Keratinocyte (primary cell): Measurements from ENCODE around the gene MYLIP. TPM values are rescaled to one million over a fixed set of nuclear protein-coding genes. Genes with fewer than 3 reads are reported as not detected.

Source experiments
- DNase-seq: peaks from one replicate; pipeline ENCODE4 v3.0.0-alpha.2; 2011; ENCODE audit warnings: low read depth, missing footprints, low spot score
- FAIRE-seq: peaks from 2 replicates; lab custom pipeline; 2011; peaks lifted over from hg19 to GRCh38; lab: Jason Lieb, UNC
- H2AFZ ChIP-seq: 2 replicates; pipeline ENCODE4 v1.6.0; 2012; ENCODE audit warnings: low read length, control low read depth, inconsistent platforms; ENCODE audit not compliant: control insufficient read depth
- H3K27ac ChIP-seq: 2 replicates; pipeline ENCODE4 v1.5.1; 2011; ENCODE audit warnings: low read length; ENCODE audit not compliant: control insufficient read depth, insufficient read depth
- H3K27me3 ChIP-seq: 3 replicates; pipeline ENCODE4 v1.6.0; 2011; ENCODE audit warnings: low read length; ENCODE audit not compliant: control insufficient read depth, insufficient read depth; ENCODE audit errors: extremely low read depth
- H3K36me3 ChIP-seq, 2 experiments: 2 replicates in 1 of 2; 3 replicates in 1 of 2; pipeline ENCODE4 v1.5.1; 2011; ENCODE audit warnings: low read length in 2 of 2, mild to moderate bottlenecking in 1 of 2; ENCODE audit not compliant: control insufficient read depth in 2 of 2, insufficient read depth in 2 of 2; ENCODE audit errors: extremely low read depth in 1 of 2
- H3K4me1 ChIP-seq: 3 replicates; pipeline ENCODE4 v1.5.1; 2011; ENCODE audit warnings: low read length; ENCODE audit not compliant: control insufficient read depth, insufficient read depth; ENCODE audit errors: extremely low read depth
- H3K4me2 ChIP-seq: 3 replicates; pipeline ENCODE4 v1.6.0; 2011; ENCODE audit warnings: low read depth, low read length; ENCODE audit not compliant: control insufficient read depth, insufficient read depth; ENCODE audit errors: extremely low read depth
- H3K4me3 ChIP-seq, 3 experiments: fragments of 200-600 bp in 1 of 3; sonication (generic) in 1 of 3; 2 replicates in 2 of 3; 3 replicates in 1 of 3; pipeline ENCODE4 v1.5.1; 2011 to 2016; ENCODE audit warnings: low read length in 3 of 3, mild to moderate bottlenecking in 3 of 3, control low read depth in 2 of 3, inconsistent platforms in 1 of 3, low read depth in 1 of 3, mixed read lengths in 1 of 3, mixed run types in 1 of 3, moderate library complexity in 1 of 3; ENCODE audit not compliant: control insufficient read depth in 2 of 3, insufficient read depth in 2 of 3; ENCODE audit errors: extremely low read depth in 1 of 3
- H3K79me2 ChIP-seq: 2 replicates; pipeline ENCODE4 v1.6.0; 2012; ENCODE audit warnings: low read length; ENCODE audit not compliant: control insufficient read depth, insufficient read depth
- H3K9ac ChIP-seq: 3 replicates; pipeline ENCODE4 v1.6.0; 2011; ENCODE audit warnings: low read length; ENCODE audit not compliant: control insufficient read depth, insufficient read depth; ENCODE audit errors: extremely low read depth
- H3K9me1 ChIP-seq: 3 replicates; pipeline ENCODE4 v1.6.0; 2011; ENCODE audit warnings: low read length; ENCODE audit not compliant: control insufficient read depth, insufficient read depth; ENCODE audit errors: extremely low read depth
- H3K9me3 ChIP-seq: 2 replicates; pipeline ENCODE4 v1.5.1; 2012; ENCODE audit warnings: low read depth, low read length; ENCODE audit not compliant: control insufficient read depth
- H4K20me1 ChIP-seq: 3 replicates; pipeline ENCODE4 v1.6.0; 2011; ENCODE audit warnings: low read length; ENCODE audit not compliant: control insufficient read depth, insufficient read depth; ENCODE audit errors: extremely low read depth
- EZH2 ChIP-seq: IDR thresholded peaks from one replicate; pipeline ENCODE4 v1.6.1; 2012; ENCODE audit warnings: inconsistent platforms, mild to moderate bottlenecking, low read length, moderate library complexity
- dilution Hi-C: fragments of 300-500 bp; cut with MboI; formaldehyde crosslinking; loops from one replicate; pipeline ENCODE4 v1.7.0; 2020; ENCODE audit warnings: low sequenced_read_pairs; ENCODE audit not compliant: extremely low pct_ligation_motif_present
- polyA plus RNA-seq, 5 experiments: library from polyadenylated mRNA; depleted of rRNA in 3 of 5; stranded (reverse) in 3 of 5; stranded (forward) in 1 of 5; unstranded in 1 of 5; fragments of >200 nt; gene quantifications; 1 replicate in 1 of 5; 2 replicates in 3 of 5; 3 replicates in 1 of 5; pipeline versions ENCODE4 v1.2.1 to v1.2.3, GENCODE V29; 2011 to 2012; ENCODE audit warnings: missing spikeins in 2 of 5, low read depth in 1 of 5, low replicate concordance in 1 of 5
- TF ChIP-seq, protein P1 (sequence below), 3 experiments: IDR thresholded peaks in 1 of 3; conservative IDR thresholded peaks in 1 of 3; optimal IDR thresholded peaks in 1 of 3; 2 replicates in 2 of 3; 3 replicates in 1 of 3; pipeline versions ENCODE3 to v1.5.1; 2011; ENCODE audit warnings: low read length in 3 of 3, mild to moderate bottlenecking in 3 of 3, moderate library complexity in 2 of 3, control low read depth in 1 of 3, inconsistent platforms in 1 of 3; ENCODE audit not compliant: insufficient read depth in 2 of 3; ENCODE audit errors: extremely low read depth in 1 of 3

The MYLIP gene
- polyA plus RNA-seq, 1 donor (not counting 4 experiments of a cell fraction or from before 2014, with no cell fraction given): 5.8 TPM

DNA sequence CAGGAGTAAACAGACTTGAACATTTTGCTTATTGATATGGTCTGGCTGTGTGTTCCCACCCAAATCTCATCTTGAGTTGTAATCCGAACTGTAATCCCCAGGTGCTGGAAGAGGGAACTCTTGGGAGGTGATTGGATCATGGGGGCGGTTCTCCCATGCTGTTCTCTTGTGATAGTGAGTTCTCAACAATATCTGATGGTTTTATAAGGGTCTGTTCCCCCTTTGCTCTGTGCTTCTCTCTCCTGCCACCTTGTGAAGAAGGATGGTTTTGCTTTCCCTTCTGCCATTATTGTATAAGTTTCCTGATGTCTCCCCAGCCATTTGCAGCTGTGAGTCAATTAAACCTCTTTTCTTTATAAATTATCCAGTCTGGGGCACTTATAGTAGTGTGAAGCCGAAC, 40.0 kb downstream of the MYLIP start:
- DNase-seq (no peak), FAIRE-seq (peak; percentile 23)
- Histone ChIP-seq H3K9me3 (no peaks in the 10 kb centered on the region), H3K27me3 (peaks cover 17% of the 10 kb centered on the region), H3K4me2 (no peak overlapping the region), H4K20me1 (no peaks in the 10 kb centered on the region), H3K4me3 (no peak overlapping the region), H3K79me2 (no peaks in the 10 kb centered on the region), H3K9me1 (no peaks in the 10 kb centered on the region), H3K27ac (no peak overlapping the region), H3K36me3 (no peaks in the 10 kb centered on the region), H3K9ac (no peak overlapping the region), H2AFZ (no peak overlapping the region), H3K4me1 (peaks cover 1% of the 10 kb centered on the region)
- TF ChIP-seq EZH2: no peak
- TF ChIP-seq, protein P1, sequence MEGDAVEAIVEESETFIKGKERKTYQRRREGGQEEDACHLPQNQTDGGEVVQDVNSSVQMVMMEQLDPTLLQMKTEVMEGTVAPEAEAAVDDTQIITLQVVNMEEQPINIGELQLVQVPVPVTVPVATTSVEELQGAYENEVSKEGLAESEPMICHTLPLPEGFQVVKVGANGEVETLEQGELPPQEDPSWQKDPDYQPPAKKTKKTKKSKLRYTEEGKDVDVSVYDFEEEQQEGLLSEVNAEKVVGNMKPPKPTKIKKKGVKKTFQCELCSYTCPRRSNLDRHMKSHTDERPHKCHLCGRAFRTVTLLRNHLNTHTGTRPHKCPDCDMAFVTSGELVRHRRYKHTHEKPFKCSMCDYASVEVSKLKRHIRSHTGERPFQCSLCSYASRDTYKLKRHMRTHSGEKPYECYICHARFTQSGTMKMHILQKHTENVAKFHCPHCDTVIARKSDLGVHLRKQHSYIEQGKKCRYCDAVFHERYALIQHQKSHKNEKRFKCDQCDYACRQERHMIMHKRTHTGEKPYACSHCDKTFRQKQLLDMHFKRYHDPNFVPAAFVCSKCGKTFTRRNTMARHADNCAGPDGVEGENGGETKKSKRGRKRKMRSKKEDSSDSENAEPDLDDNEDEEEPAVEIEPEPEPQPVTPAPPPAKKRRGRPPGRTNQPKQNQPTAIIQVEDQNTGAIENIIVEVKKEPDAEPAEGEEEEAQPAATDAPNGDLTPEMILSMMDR (optimal IDR thresholded peaks at IDR 0.05 in 1 of 3, IDR thresholded peaks at IDR 0.05 in 1 of 3, conservative IDR thresholded peaks at IDR 0.05 in 1 of 3; ENCODE audit: extremely low read depth in 1 of 3, insufficient read depth in 2 of 3, low read length in 3 of 3): peak; percentile 16 to 38 (median 36)
- dilution Hi-C loops: no loop called here

DNA sequence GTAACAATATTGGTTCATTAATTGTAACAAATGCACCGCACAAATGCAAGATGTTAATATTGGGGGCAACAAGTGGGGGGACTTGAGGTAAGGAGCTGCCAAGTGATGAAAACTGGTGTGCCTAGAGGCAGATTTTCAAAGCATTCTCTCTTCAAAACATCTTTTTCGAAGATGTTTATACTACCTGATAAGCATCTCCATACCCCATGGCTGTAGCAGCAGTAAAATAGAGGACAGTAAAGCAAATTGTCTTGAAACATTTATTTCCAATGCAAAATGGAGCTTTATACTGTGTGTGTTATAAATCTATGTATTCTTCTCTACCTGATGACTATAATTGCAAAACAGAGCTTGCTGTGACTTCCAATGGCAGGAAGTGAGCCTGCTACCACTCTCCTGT, 42.5 kb downstream of the MYLIP start:
- no peak overlapping the region for H3K27ac ChIP-seq
- no peaks in the 10 kb centered on the region for H4K20me1 ChIP-seq
- no peaks in the 10 kb centered on the region for H3K9me3 ChIP-seq
- dilution Hi-C loops: no loop called here
- DNase-seq (no peak), FAIRE-seq (no peak)
- H3K79me2 ChIP-seq: no peaks in the 10 kb centered on the region
- no peak overlapping the region for H2AFZ ChIP-seq
- peaks cover 12% of the 10 kb centered on the region for H3K27me3 ChIP-seq
- H3K4me2 ChIP-seq: no peak overlapping the region
- H3K4me3 ChIP-seq: no peak overlapping the region
- TF ChIP-seq, protein P1 (optimal IDR thresholded peaks at IDR 0.05 in 1 of 3, IDR thresholded peaks at IDR 0.05 in 1 of 3, conservative IDR thresholded peaks at IDR 0.05 in 1 of 3; ENCODE audit: extremely low read depth in 1 of 3, insufficient read depth in 2 of 3, low read length in 3 of 3): no peak
- no peak for TF ChIP-seq EZH2
- H3K36me3 ChIP-seq: no peaks in the 10 kb centered on the region
- no peaks in the 10 kb centered on the region for H3K4me1 ChIP-seq
- H3K9ac ChIP-seq: no peak overlapping the region
- H3K9me1 ChIP-seq: no peaks in the 10 kb centered on the region
